22Rv1 (cell line): ENCODE data around the gene PRX.

Experiments used
- CTCF ChIP-seq: fragments of 450-650 bp; IDR thresholded peaks from 2 replicates; pipeline ENCODE4 v1.5.1; 2017; ENCODE audit warnings: mild to moderate bottlenecking
- ZFX ChIP-seq: fragments of 450-650 bp; IDR thresholded peaks from 2 replicates; pipeline ENCODE4 v1.6.1; 2017; ENCODE audit warnings: antibody characterized with exemption, borderline replicate concordance

GRCh38 chr19:40392894-40393517 lies 20.2 kb downstream of the PRX start:
- TF ChIP-seq CTCF = peak; percentile 69
- TF ChIP-seq ZFX = no peak
